Measurements from ENCODE around the gene SYNGAP1.
A peak's percentile ranks its signal among the peaks of the same experiment; 100 is the strongest.

Gene SYNGAP1

GRCh38 chr6:33404884-33405283 lies 15.0 kb upstream of the SYNGAP1 start:
- no peak for DNase-seq (ENCODE audit: low read depth)

DNA sequence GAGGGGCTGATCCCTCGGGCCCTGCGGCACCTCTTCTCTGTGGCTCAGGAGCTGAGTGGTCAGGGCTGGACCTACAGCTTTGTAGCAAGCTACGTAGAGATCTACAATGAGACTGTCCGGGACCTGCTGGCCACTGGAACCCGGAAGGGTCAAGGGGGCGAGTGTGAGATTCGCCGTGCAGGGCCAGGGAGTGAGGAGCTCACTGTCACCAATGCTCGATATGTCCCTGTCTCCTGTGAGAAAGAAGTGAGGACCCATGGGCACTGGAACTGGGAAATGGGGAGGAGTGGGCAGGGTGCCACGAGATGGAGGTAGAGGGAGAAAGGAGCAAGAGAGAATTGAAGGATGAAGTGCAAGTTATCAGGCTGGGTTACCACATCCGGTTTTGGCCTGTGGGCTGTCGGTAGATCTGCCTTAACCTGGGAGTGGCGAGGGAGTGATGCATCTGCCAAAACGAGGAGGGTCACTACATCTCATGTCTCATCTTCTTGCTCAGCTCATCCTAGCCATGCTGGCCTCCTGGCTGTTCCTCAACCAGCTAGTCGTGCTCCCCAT lies 14.4 kb upstream of the SYNGAP1 start:
- no peak for DNase-seq (ENCODE audit: low read depth)

- no peak for DNase-seq (ENCODE audit: low read depth)
Observed at GRCh38 chr6:33406126-33406525, 13.7 kb upstream of the SYNGAP1 start.

GRCh38 chr6:33407132-33407718 lies 12.6 kb upstream of the SYNGAP1 start:
- no peak for DNase-seq (ENCODE audit: low read depth)

DNA sequence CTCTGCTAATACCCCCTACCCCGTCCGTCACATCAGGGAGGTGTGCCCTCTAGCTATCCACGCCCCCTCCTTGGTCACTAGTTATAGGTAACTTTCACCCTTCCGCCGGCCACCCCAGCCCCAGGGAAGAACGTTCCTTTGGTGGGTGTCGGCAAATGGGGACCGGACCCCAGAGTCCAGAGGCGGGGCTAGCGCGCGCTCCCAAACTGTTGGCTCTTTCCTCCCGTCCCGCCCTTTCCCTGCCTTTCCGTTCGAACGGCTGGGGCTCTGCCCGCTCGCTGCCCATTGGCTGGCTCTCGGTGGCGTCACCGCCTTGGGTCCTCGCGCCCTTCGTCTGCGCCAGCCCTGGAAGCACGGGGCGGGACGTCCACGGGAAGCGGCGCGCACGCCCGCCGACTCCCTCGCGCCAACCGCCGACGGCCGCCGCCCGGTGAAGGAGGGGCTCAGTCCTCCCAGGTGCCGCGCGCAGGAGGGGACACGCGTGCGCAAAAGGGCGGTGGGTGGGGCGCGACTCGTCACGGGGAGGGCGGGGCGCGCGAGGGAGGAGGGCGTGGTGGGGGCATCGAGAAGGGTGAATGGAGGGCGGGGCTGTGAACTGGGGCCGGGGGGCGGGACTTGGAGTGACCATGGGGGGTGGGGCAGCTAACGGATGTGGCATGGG lies 9.7 kb upstream of the SYNGAP1 start:
- peak; percentile 96 for DNase-seq (ENCODE audit: low read depth)

DNA sequence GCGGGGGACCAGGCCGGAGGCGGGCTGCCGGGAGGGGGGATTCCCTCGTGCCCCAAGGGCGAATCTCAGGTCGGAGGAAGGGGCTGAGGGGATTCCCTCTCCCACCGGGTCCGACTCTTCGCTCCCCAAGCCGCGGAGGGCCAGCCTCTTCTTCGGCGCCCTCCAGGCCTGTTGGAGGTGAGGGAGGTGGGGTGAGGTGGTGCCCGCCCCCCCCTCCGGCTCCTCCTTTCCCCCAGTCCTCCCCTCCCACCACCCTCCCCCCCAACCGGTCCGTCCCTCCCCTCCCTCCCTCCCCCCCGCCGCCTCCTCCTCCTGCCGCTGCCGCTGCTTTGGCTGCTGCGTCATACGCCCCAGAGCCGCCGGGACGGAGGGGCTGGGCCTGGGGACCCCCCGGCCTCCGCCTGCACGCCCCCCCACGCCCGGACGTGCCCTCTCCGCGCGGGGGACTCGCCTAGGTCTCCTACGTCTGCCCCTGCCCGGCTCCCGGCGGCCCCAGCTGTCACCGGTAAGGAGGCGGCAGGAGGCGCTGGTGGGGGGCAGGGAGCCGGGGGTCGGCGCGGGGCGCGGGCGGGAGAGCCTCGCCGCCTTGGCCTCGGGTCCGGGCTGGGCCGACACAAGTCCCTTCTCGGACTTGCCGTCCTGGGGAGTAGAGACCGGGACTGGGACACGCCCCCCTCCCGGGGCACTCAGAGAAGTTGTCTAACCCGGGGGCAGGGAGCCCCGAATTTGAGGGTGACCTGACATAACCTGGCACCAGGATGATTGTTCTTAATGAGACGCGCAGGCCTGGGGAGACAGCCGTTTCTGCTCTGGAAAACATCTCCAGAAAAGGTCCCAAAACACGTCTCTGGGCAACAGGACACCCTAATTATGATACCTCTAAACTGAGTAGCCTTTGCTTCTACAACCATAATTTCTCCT lies 8.9 kb upstream of the SYNGAP1 start, which contains the start of gene PHF1:
TSS of gene PHF1 (plus strand) at position 304 of the 921 bp plus-strand sequence. CDS start 1,250 bp downstream, outside the sequence.
- DNase-seq (ENCODE audit: low read depth) = peak; percentile 80

DNA sequence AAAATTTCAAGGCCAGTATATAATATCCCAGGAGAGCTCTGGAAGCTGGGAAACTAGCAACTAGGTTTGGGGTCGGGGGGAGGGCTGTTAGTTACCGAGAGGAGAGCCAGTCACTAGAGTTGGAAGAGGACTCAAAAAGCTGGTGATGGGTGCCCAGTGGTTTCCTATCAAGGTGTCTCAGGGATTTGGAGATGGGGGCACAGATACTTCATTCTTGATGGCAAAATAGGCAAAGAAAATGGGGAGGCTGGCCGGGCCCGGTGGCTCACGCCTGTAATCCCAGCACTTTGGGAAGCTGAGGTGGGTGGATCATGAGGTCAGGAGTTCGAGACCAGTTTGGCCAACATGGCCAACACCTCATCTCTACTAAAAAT lies 8.2 kb upstream of the SYNGAP1 start:
- DNase-seq (ENCODE audit: low read depth) = no peak

- no peak for DNase-seq (ENCODE audit: low read depth)
Observed at GRCh38 chr6:33412140-33413009, 7.5 kb upstream of the SYNGAP1 start.

- no peak for DNase-seq (ENCODE audit: low read depth)
Observed at GRCh38 chr6:33413241-33414120, 6.4 kb upstream of the SYNGAP1 start.

- DNase-seq (ENCODE audit: low read depth) = no peak
Observed at GRCh38 chr6:33414592-33415271, 5.1 kb upstream of the SYNGAP1 start.

DNA sequence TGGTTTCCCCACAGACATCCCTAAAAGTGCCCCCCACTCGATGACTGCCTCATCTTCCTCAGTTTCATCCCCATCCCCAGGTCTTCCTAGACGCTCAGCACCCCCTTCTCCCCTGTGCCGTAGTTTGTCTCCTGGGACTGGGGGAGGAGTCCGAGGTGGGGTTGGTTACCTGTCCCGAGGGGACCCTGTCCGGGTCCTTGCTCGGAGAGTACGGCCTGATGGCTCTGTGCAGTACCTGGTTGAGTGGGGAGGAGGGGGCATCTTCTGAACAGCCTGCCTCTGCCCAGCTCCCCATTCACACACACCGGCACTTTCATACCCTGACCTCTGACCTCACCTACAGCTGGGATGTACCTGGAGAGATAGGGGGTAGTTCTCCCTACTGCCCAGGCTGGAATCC lies 4.0 kb upstream of the SYNGAP1 start:
- DNase-seq (ENCODE audit: low read depth) = no peak

DNA sequence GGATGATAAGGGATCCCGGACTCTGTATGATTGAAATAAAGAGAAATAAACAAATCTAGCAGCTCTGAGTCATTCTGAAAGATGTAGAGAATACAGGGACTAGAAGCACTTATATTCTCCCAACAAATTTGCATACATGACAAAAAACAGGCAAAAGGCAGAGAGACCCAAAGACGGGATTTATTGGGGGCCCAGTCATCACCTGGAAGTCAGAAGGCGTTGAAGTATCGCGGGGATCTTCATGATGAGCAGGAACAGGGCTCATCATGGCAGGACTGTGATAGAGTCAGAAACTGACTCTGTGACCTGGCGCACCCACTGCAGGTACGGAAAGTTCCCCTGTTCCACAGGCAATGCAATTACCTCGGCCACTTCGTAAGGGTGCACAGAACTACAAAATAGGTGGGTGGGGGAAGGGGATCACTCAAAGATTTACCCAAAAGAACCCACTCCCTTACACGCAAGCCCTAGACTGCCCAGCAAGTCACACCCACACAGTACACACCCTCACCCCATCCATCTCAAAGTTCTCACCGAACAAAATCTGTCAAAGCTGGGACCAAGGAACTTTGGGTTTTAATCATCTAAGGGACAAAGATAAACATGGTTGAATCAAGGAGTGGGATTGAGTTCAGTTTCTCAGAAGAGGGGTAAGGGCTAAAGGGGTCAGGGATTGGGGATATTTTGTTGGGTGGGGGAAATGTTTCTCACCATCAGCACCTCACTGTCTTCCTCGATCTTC lies 3.3 kb upstream of the SYNGAP1 start:
- DNase-seq (ENCODE audit: low read depth) = no peak

GRCh38 chr6:33417128-33417902 lies 2.5 kb upstream of the SYNGAP1 start:
- DNase-seq (ENCODE audit: low read depth) = no peak

- DNase-seq (ENCODE audit: low read depth) = peak; percentile 99
Observed at GRCh38 chr6:33417903-33418689, 1.8 kb upstream of the SYNGAP1 start, which contains the start of gene CUTA. Gene CUTA, minus strand, starts transcription at chr6:33418107. Its CDS starts 107 bp downstream, at chr6:33418000.

GRCh38 chr6:33418690-33419291 lies 1.1 kb upstream of the SYNGAP1 start:
- no peak for DNase-seq (ENCODE audit: low read depth)

DNA sequence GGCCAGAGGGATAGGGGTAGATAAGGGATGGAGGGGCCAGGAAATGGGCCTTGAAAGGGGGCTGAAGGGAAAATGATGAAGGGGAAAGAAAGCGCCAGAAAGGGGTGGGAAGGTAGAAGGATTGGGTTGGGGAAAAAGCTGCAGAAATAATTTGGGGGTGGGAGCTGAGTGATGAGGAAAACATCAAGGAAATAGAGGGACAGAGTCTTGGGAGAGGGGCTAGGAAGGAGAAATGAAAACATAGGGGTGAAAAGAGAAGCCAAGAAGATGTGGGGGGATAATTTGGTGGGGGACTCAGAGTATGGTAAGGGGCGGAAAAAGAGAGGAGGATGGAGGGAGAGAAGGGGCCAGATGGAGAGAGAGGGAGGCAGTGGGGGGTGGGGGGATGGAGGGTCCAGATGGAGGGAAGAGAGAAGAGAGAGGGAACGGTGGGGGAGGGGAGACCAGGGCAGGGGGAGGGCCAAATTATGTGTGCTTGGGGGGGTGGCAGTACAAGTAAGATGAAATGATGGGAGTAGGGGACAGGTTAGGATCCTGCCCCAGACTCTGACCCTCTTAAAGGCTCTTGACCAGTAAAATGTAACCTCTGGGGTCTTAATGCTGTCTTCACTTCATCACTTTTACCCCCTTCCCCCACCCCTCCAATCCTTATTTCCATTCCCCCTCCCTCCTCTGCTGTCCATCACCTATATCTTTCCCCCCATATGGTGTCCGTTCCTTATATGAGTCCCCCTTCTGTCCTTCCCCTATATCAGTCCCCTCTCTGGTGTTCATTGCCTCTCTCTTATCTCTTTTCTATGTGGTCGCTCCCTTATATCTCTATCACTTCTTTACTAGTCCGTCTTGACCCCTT lies 852 bp downstream of the SYNGAP1 start:
- DNase-seq (ENCODE audit: low read depth) = no peak
